Measurements from ENCODE around the gene SCAANT1.

Gene SCAANT1

DNA sequence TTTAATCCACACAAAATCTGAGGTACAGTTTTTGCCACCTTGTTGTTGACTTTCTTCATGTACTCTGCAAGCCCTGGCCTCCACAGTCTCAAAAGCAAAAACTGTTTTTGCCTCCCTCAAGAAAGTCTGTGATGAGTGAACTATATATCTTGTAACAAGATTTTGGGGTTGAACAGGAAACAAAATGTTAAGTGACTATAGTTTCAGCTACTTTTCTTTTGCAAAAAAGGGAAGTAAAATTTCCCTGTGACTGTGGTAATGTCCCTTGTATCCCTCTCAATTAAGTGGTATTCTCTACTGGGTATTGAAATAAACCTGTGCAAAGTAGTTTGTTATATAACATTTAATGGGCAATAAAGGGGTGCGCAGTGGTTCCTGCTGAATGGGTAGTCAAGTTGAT, 21.3 kb upstream of the SCAANT1 start:
- DNase-seq, result no peak

DNA sequence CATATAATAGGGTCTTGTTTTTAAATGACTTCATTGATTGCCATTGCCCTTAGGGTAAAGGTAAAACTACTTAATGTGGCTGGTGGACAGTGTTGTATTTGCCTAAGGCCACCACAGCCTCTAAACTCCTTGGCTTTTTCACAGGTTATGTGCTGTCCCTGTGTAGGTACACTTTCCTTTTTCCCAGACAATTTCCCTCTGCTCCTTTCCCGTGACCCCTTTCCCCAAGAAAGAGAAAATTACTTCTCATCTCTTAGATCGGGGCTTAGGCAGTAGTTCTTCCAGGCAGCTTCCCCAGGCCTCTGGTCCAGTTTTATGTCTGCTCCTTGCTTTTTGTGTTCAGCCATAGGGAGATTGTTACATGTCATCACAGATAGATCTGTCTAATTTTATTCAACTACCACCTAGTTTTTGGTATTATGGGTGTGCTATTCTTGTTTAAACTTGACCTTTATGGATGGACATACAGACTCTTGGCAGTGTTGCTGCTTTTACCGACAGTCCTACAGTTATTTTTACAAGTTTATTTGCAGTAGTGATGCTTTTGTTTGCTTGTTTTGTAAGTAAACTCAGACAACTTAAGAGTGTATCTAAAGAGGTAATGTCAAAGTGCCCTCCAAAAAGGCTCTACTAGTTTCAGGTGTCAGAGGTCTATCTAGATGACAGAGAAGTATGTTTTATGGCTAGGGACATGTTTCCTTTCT, 20.5 kb upstream of the SCAANT1 start:
- DNase-seq, result no peak

DNA sequence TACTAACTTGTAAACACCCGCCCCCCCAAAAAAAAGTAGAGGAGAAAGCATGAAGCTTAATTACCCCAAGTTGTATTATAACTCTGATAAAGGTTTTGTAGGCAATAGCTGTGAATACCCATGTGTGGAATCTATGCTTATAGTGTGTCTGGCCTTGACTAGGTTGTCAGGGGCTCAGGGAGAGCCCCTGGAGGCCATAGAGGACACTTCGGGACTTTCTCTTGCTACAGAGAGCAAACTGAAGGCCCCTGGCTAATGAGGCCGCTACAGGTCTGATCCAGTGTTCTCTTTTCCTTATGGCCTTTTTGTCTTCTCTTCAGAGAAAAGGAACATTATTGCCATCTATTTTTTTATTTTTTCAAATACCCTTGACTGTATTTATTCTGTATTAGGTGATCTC, 19.1 kb upstream of the SCAANT1 start:
- no peak for DNase-seq

DNA sequence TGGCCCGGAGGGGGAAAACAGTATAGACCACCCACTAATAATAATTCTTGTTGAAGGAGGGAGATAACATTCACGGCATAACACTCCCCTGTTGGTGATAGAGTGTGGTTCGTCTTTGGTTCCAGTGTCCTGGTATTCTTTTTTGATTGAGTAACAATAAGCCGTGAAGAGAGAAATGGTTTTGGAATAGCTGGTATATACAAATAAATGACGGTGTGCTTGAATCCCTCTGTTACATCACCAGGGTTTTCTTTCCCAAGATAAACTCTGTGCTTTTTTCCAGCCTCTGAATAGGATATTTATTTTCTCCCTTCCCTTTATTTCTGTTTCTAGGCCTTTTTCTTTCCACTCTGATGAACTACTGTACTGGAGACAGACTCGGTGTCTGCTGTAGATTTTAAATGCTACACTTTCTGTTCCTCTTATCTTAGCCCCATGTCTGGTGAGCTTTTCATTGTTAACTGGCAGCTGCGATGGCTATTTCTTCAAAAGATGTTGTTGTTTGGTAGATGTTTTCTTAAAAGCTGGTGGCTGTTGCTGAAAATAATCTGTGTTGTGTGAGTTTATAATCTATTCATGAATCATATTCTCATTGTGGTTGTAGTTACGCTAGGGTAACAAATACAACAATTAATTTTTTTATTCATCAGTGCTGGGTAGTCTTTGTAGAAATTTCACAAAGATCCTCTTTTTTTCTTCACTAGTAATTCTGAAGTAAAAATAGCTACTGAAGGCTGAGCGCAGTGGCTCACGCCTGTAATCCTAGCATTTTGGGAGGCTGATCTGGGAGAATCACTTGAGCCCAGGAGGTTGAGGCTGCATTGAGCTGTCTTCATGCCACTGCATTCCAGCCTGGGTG, 15.5 kb upstream of the SCAANT1 start:
- no peak for DNase-seq

DNA sequence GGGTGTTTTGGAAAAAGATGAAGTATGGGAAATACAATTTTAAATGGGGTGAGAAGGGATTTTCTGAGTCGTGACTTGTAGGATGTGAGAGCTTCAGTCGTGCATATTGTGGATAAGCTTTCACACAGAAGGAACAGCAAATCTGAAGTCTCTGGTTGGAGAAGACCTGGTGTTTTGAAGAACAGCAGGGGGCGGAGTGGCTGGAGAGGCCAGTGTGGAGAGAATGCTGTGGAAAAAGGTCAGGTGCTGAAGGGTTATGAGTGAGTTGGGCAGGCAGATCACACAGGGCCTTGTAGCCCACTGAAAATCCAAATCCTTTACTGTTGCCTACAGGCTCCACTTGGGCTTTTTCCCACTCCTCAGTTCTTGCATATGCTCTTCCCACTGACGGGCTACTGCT, 14.1 kb upstream of the SCAANT1 start:
- no peak for DNase-seq

DNA sequence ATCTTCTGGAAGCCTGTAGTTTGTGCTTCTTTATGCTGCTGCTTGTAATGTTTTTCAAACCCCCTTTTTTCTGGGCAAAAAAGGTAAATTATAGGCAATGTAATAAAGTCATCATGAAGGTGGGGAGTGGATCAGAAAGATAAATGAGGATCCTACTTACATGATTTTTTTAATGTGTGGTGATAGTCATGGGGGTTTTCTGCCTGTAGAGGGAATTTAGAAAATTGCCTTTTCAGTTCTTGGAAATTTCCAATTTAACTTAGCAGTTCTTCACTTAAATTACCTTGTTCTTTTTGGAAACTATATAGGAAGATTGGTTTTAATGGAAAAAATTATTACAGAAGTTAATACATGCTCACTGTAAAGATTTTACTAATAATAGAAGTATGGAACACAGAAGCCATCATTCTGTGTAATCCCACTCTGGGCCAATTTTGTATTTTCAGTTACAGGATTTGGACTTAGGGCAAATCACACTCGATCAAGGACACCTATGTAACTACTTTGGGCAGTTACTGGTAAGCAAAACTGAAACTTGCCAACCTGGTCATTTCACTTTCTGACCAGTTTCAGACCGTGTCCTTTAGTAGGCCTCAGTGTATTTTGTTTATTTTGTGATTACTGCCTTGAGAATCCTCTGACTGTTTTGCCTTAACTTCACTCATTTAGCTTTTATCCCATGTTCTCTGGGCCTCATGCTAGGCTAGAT, 10.5 kb upstream of the SCAANT1 start:
- no peak for DNase-seq

DNA sequence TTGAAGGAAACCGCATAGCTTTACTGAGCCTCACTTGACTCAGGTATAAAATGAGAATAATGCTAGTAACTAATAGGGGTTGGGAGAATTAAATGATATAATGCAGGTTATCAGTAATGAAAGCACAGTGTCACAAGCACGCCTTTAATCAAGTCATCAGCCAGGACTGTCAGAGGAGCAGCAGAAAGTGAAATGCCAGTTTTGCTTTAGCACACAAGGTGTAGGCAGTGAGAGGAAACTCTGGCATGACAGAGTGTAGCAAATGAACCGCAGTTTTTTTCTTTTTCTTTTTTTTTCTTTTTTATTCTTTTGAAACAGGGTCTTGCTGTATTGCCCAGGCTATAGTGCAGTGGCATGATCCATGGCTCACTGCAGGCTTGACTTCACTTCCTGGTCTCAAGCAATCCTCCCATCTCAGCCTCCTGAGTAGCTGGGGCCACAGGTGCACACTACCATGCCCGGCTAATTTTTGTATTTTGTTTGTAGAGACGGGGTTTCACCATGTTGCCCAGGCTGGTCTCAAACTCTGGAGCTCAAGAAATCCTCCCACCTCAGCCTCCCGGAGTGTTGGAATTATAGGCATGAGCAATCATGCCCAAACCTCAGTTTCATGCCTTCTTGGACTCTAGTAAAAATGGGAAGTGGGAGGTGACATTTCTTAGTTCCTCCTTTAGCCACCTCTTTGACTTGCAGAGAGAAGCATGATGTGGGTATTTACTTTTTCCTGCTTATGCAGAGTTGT, 9.7 kb upstream of the SCAANT1 start:
- peak; percentile 20 to 28 for DNase-seq

DNA sequence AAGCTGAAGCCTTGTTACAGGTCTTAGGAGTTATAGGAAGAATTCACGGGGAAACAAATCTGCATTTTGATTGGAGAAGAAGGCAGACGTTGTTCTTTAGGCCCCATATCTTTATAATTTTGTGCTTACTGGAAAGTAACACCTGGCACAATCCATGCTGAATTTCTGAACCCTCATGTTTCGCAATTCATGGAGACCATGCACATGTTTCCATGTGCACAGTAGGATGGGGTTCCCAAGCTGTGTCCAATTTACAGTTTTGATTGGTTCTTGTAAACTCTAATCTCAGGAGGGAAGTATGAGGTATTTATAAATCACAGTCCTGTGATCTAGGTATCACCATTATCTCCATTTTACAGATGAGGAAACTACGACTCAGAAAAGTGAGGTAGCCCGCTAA, 7.8 kb upstream of the SCAANT1 start:
- DNase-seq, result no peak

DNA sequence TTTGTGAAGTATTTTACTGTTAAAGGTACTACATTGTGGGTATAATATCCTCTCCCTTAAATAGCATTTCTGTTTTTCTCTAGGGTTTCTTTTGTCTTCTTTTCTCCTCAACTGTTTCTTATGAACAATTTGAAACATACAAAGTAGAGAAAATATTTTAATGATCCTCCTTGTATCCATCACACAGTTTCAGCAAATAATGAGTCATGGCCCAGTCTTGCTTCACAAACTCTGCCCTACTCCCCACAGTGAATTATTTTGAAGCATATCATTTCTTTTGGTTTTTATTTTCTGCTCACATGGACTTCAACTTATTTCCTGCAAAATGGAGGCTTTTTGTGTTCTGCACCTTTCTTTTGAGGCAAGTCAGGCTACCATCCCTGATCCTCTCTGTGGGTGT, 6.1 kb upstream of the SCAANT1 start:
- DNase-seq, result no peak

DNA sequence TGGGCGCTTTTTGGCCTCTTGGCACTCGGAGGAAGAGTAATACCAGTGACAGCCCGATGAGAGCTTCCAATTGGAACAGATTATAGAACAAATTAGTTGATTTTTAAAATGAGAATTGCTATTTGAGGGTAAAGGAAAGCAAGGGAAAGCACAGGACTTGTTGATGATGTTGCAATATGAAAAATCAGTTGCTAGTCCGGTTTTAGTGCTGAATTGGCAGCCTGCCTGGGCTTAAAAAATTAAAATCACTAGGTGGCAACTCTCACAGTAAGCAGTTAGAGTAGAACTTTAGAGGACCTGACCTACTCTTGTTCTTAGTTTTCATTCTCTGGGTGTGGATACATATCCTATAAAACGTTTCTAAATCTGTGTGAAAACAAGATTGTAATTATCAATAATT, 2.1 kb upstream of the SCAANT1 start:
- no peak for DNase-seq

DNA sequence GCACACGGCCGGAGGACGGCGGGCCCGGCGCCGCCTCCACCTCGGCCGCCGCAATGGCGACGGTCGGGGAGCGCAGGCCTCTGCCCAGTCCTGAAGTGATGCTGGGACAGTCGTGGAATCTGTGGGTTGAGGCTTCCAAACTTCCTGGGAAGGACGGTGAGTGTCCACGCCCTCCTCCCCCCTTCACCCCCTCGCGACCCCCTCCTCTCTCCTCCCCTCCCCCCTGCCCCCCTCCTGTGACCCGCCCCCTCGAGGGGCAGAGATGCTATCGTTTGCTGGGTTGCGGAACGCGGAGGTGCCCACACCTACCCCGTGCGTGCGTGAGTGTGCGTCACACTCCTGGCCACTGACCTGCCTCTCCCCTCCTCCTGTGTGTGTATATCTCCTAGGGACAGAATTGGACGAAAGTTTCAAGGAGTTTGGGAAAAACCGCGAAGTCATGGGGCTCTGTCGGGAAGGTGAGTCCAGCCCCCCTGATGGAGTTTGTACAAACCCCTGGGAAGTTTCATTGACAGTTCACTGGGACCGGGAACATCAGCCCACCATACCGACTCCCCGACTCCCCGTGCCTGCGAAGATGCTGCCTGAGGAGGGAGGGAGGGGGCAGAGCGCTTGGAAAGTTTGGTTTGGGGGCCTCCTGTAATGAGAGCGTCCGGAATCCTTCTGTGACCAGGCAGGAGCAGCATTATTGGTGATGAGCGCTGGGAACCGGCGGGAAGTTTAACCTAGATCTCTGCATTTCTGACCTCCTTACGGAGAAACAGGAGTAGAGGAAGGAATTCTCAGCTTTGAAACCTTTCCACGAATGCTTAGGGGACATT, 795 bp upstream of the SCAANT1 start:
- peak; percentile 66 to 68 for DNase-seq

DNA sequence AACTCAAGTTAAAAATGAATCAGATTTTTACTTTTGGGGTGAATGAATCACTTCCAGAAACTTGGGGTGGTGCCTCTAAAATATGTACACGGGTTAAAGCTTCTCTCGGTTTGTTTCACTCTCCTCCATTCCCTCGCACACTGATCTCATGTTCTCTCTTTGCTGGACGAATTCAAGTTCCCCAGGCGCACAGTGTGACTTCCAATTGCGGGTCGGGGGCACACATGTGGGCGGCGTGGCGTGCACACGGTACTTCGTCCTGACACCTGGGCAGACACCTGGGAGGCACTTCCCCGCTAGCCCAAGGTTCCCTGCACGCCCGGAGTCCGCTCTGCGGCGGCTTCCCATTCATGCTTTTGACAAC, 692 bp downstream of the SCAANT1 start:
- no peak for DNase-seq

DNA sequence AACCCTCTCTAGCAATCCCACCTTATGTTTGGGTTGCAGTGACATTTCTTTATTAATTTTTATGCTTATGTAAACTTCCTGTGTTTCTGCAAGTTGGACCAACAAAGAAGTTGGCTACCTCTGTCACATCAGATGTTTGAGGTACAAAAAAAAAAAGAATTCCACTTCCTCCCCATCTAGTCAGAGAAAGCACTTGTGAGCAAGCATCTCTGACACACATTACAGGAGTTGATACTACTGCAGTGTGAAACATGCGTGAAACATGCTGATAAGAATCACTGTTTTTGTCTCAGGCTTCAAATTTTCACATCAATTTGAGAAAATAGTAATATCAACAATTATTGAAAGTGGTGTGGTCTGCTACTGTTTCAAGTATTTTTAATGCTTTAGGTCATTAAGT, 1.3 kb downstream of the SCAANT1 start:
- DNase-seq, result peak in 1 of 2 donors; percentile 57

DNA sequence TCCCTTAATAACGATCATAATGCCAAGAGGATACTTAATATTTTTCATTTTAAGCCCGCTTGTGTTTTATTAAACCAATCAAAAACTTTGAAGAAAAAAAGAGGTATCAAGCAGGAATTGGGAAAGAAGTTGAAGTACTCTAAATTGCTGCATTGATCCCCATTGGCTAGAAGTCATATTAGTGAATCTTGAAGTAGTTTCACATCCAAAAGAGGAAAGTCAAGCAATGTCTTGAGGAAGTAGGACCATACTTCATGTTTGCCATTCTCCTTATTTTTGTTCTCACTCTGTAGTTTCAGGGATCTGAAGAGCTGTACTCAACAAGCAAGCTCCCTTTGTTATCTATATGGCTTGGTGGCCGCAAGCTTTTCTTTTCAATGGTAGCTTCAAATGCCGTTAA, 2.2 kb downstream of the SCAANT1 start:
- DNase-seq, result no peak

DNA sequence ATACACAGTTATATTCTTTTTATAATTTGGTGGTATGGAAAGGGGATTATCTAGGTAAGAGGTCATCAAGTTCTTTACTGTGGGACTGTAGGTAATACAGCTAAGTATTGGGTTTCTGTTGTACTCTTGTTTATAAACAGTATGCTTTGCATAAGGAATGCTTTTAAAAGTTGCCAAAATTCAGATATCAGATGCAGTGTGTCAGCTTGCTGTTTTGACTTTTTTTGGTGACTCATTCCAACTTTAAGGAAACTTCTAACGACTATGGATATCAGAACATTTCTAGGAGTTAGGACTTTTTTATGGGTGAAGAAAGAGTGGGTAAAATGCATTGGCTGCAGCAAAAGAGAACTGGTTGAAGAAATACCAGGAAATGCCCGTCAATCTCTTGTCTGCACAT, 2.8 kb downstream of the SCAANT1 start:
- DNase-seq, result no peak

DNA sequence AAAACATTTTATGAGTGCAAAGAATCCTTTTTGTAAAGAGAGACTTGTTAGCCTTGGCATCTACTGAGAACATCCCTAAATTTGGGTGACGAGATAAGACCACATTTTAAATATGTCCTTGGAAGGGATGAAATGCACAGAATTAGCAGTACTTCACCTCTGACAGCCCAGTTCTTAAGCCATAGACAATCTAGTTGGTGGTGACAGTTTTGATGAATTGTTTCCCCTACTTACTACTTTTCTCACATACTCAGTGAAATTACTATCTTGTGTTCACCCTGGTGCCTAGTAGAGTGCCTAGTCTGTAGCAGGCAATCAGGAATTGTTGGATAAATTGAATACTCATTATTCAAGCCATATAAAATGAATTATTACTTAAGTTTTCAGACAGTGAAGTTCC, 3.4 kb downstream of the SCAANT1 start:
- DNase-seq, result no peak

DNA sequence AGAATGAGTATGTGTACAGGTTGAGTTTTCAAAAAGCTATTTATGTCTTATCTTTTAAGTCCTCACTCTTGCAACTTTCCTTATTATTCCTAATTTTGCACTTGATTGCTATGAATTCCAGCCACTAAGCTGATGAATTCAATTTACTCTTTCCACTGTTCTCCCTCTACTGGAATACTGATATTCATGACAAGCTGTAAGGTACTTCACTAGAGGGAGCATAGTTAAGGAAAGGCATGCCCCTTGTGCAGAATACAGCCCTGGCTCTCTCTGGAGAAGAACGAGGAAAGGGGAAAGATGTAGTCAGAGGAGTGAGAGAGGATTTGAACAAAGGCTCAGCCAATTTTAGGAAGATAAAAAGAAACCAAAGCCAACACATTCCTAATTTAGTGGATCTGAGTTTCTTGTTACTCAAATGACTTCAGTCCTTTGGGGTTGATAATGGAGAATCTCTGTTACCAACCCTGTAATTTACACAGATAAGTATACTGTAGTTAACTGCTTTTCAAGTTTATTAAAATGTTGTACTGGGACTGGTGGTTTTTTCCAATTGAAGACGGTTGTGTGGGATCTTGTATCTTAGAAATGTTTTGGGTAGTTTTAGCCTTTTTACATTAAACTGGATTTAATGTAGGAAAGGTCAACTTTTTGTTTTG, 4.0 kb downstream of the SCAANT1 start:
- no peak for DNase-seq

DNA sequence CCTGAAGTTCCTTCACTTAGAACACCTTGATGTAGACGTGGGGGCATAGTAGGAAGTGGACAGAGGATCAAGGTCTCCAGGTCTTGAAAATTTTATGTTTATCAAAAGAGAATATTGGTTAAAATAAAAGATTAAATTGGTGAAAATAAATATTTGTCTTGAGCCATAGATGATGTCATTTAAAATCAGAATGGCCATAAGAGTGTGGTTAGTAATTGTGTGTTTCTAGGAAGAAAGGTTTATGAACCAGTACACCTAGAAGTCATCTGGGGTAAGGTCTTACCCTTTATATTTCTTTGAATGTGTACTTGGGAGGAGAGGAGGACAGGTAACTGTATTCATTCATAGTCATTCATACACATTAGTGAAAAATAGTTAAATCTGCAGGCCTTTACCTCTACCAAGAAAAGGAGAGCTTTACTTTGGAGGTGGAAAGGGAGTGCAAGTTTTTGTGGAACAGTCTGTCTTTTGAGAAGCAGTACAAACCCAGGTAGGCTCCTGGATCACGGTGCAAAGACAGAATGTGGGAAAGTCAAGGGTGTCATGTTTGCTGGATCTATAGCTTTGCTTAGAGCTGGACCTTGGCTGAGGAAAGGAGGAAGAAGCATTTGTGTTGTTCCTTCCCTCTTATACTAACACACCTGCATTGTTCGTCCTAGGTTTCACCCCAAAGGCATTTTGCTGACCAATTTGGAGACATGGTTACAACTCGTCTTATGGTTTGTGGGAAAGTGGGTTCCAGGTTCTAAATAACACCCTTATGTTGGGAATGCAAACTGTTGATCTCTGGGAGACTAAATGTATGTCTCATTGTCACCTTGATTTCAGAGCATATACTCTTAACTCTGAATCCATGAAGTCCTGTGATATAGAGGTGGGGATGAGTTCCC, 6.2 kb downstream of the SCAANT1 start:
- DNase-seq, result no peak

DNA sequence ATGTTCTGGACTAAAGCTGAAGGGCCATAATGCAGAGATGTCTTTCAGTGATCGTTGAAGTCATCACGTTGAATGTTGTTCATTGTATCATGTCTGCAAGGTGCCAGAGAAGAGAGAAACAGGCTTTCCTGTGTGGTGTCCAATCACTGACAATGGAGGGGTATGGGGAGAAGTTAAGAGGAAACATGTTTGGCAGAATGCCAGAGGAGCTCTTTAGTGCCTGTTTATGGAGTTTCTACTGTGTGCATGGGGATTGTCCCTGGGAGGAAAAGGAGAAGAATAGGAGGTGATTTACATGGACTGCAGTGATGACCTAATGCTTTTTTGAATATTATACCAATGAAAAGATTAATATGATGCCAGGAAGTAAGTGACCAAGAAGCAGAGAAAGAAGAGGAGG, 11.7 kb downstream of the SCAANT1 start:
- DNase-seq, result no peak

DNA sequence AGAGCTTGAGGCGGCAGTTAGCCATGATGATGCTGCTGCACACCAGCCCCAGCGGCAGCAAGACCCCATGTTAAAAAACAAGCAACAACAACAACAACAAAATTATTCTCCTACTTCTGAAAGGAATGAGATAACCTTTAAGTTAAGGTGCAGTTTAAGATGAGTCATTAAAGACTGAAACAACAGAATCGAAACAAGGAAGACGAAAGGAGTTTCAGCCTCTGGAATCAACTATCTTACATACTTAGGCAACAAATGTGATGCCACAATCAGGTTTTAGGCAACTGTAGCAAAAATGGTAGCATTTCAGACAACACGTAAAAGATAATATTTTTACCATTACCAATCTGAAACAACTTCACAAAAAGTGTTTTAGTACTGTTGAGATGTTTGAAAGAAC, 12.2 kb downstream of the SCAANT1 start:
- no peak for DNase-seq

All from CD4-positive, alpha-beta T cell treated with Interleukin-4 for 1 hour (primary cell).